ENCODE data around the gene CENPF.

CENPF gene

GRCh38 chr1:214686497-214686896 is 83.5 kb downstream of the CENPF start:
- H3K9me3 ChIP-seq (ENCODE audit: low read depth, low read length), result no peaks in the 10 kb centered on the region
- H3K4me3 ChIP-seq, result no peak overlapping the region
- no peak overlapping the region for H3K9ac ChIP-seq (ENCODE audit: insufficient read length)
- TF ChIP-seq EZH2 (IDR thresholded peaks at IDR 0.05) (no peak), POLR2AphosphoS5 (IDR thresholded peaks at IDR 0.05; ENCODE audit: borderline replicate concordance, low read depth, low read length) (no peak), FOXP2 (optimal IDR thresholded peaks at IDR 0.05; ENCODE audit: control extremely low read depth, extremely low read length, insufficient read depth) (no peak)
- no peak overlapping the region for H3K27ac ChIP-seq
- H3K36me3 ChIP-seq (ENCODE audit: insufficient read depth, low read length), result no peaks in the 10 kb centered on the region
- DNase-seq (ENCODE audit: low read depth, low spot score), result no peak

GRCh38 chr1:214688891-214689290 is 85.9 kb downstream of the CENPF start:
- DNase-seq (ENCODE audit: low read depth, low spot score), result no peak
- H3K36me3 ChIP-seq (ENCODE audit: insufficient read depth, low read length), result no peaks in the 10 kb centered on the region
- no peak overlapping the region for H3K4me3 ChIP-seq
- H3K9ac ChIP-seq (ENCODE audit: insufficient read length), result no peak overlapping the region
- no peaks in the 10 kb centered on the region for H3K9me3 ChIP-seq (ENCODE audit: low read depth, low read length)
- TF ChIP-seq FOXP2 (optimal IDR thresholded peaks at IDR 0.05; ENCODE audit: control extremely low read depth, extremely low read length, insufficient read depth) (no peak), POLR2AphosphoS5 (IDR thresholded peaks at IDR 0.05; ENCODE audit: borderline replicate concordance, low read depth, low read length) (no peak), EZH2 (IDR thresholded peaks at IDR 0.05) (no peak)
- no peak overlapping the region for H3K27ac ChIP-seq

- H3K9ac ChIP-seq (ENCODE audit: insufficient read length), result no peak overlapping the region
- TF ChIP-seq POLR2AphosphoS5 (IDR thresholded peaks at IDR 0.05; ENCODE audit: borderline replicate concordance, low read depth, low read length) (no peak), FOXP2 (optimal IDR thresholded peaks at IDR 0.05; ENCODE audit: control extremely low read depth, extremely low read length, insufficient read depth) (no peak), EZH2 (IDR thresholded peaks at IDR 0.05) (no peak)
- H3K9me3 ChIP-seq (ENCODE audit: low read depth, low read length), result no peaks in the 10 kb centered on the region
- DNase-seq (ENCODE audit: low read depth, low spot score), result no peak
- no peak overlapping the region for H3K27ac ChIP-seq
- H3K36me3 ChIP-seq (ENCODE audit: insufficient read depth, low read length), result no peaks in the 10 kb centered on the region
- H3K4me3 ChIP-seq, result no peak overlapping the region
Measured at GRCh38 chr1:214694769-214695168, 91.8 kb downstream of the CENPF start.

GRCh38 chr1:214698559-214698958 is 95.6 kb downstream of the CENPF start:
- no peak overlapping the region for H3K4me3 ChIP-seq
- no peaks in the 10 kb centered on the region for H3K9me3 ChIP-seq (ENCODE audit: low read depth, low read length)
- TF ChIP-seq EZH2 (IDR thresholded peaks at IDR 0.05) (no peak), POLR2AphosphoS5 (IDR thresholded peaks at IDR 0.05; ENCODE audit: borderline replicate concordance, low read depth, low read length) (no peak), FOXP2 (optimal IDR thresholded peaks at IDR 0.05; ENCODE audit: control extremely low read depth, extremely low read length, insufficient read depth) (no peak)
- H3K9ac ChIP-seq (ENCODE audit: insufficient read length), result no peak overlapping the region
- no peaks in the 10 kb centered on the region for H3K36me3 ChIP-seq (ENCODE audit: insufficient read depth, low read length)
- no peak overlapping the region for H3K27ac ChIP-seq
- no peak for DNase-seq (ENCODE audit: low read depth, low spot score)

- TF ChIP-seq POLR2AphosphoS5 (IDR thresholded peaks at IDR 0.05; ENCODE audit: borderline replicate concordance, low read depth, low read length), result no peak
- TF ChIP-seq FOXP2 (optimal IDR thresholded peaks at IDR 0.05; ENCODE audit: control extremely low read depth, extremely low read length, insufficient read depth), result no peak
- TF ChIP-seq EZH2 (IDR thresholded peaks at IDR 0.05), result no peak
- Histone ChIP-seq H3K9me3 (ENCODE audit: low read depth, low read length) (no peaks in the 10 kb centered on the region), H3K4me3 (no peak overlapping the region), H3K9ac (ENCODE audit: insufficient read length) (no peak overlapping the region), H3K27ac (no peak overlapping the region), H3K36me3 (ENCODE audit: insufficient read depth, low read length) (no peaks in the 10 kb centered on the region)
- no peak for DNase-seq (ENCODE audit: low read depth, low spot score)
Measured at GRCh38 chr1:214700437-214700836, 97.4 kb downstream of the CENPF start.

GRCh38 chr1:214702556-214702955 is 99.6 kb downstream of the CENPF start:
- no peak overlapping the region for H3K27ac ChIP-seq
- no peak overlapping the region for H3K9ac ChIP-seq (ENCODE audit: insufficient read length)
- H3K4me3 ChIP-seq, result no peak overlapping the region
- no peaks in the 10 kb centered on the region for H3K36me3 ChIP-seq (ENCODE audit: insufficient read depth, low read length)
- no peaks in the 10 kb centered on the region for H3K9me3 ChIP-seq (ENCODE audit: low read depth, low read length)
- TF ChIP-seq EZH2 (IDR thresholded peaks at IDR 0.05) (no peak), FOXP2 (optimal IDR thresholded peaks at IDR 0.05; ENCODE audit: control extremely low read depth, extremely low read length, insufficient read depth) (no peak), POLR2AphosphoS5 (IDR thresholded peaks at IDR 0.05; ENCODE audit: borderline replicate concordance, low read depth, low read length) (no peak)
- DNase-seq (ENCODE audit: low read depth, low spot score), result no peak

- no peak overlapping the region for H3K27ac ChIP-seq
- no peak overlapping the region for H3K4me3 ChIP-seq
- H3K9ac ChIP-seq (ENCODE audit: insufficient read length), result no peak overlapping the region
- TF ChIP-seq POLR2AphosphoS5 (IDR thresholded peaks at IDR 0.05; ENCODE audit: borderline replicate concordance, low read depth, low read length) (no peak), EZH2 (IDR thresholded peaks at IDR 0.05) (no peak), FOXP2 (optimal IDR thresholded peaks at IDR 0.05; ENCODE audit: control extremely low read depth, extremely low read length, insufficient read depth) (no peak)
- no peaks in the 10 kb centered on the region for H3K36me3 ChIP-seq (ENCODE audit: insufficient read depth, low read length)
- H3K9me3 ChIP-seq (ENCODE audit: low read depth, low read length), result no peaks in the 10 kb centered on the region
- no peak for DNase-seq (ENCODE audit: low read depth, low spot score)
Measured at GRCh38 chr1:214707306-214708087, 104.5 kb downstream of the CENPF start.

- H3K36me3 ChIP-seq (ENCODE audit: insufficient read depth, low read length), result no peaks in the 10 kb centered on the region
- DNase-seq (ENCODE audit: low read depth, low spot score), result no peak
- H3K9me3 ChIP-seq (ENCODE audit: low read depth, low read length), result no peaks in the 10 kb centered on the region
- H3K4me3 ChIP-seq, result no peak overlapping the region
- no peak overlapping the region for H3K9ac ChIP-seq (ENCODE audit: insufficient read length)
- no peak overlapping the region for H3K27ac ChIP-seq
- no peak for TF ChIP-seq EZH2 (IDR thresholded peaks at IDR 0.05)
- no peak for TF ChIP-seq FOXP2 (optimal IDR thresholded peaks at IDR 0.05; ENCODE audit: control extremely low read depth, extremely low read length, insufficient read depth)
- TF ChIP-seq POLR2AphosphoS5 (IDR thresholded peaks at IDR 0.05; ENCODE audit: borderline replicate concordance, low read depth, low read length), result no peak
Measured at GRCh38 chr1:214708321-214708955, 105.4 kb downstream of the CENPF start.

All from SK-N-MC (cell line).